ENCODE measurements around the gene ZNF598. TPM values are rescaled to one million over a fixed set of nuclear protein-coding genes. Genes with fewer than 3 reads are reported as not detected.

Gene ZNF598
- total and polyA plus RNA-seq, 2 of the 13 experiments (the other 11 are each of a cell fraction or from before 2014, with no cell fraction given) = 13.5 to 14.2 TPM

DNA sequence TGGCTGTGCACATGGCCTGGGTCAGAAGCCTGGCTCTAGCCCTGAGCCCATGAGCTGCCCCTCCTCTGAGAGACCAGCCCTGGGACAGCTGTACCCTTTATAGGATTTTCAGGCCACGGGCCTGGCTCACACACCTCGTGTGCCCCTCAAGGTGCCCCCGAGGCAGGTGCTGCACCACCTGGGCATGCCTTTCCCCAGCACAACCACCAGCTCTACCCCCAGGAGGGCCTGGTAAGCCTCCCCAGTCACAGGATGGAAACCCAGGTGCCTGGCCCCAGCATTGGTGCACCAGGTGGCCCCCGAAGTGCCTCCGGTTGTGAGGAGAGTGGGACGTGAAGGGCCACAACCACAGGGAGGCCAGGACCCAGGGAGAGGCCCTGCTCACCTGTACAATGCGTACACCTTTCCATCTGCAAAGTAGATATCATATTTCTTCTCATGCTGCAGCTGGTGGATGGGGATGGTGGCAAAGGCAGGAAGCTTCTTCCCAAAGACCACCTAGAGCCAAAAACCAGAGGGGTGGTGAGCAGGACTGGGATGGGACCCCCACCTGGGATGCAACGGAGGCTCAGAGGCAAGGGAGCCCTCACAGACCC, 6.3 kb downstream of the ZNF598 start (continued):
- TF ChIP-seq, protein P1, sequence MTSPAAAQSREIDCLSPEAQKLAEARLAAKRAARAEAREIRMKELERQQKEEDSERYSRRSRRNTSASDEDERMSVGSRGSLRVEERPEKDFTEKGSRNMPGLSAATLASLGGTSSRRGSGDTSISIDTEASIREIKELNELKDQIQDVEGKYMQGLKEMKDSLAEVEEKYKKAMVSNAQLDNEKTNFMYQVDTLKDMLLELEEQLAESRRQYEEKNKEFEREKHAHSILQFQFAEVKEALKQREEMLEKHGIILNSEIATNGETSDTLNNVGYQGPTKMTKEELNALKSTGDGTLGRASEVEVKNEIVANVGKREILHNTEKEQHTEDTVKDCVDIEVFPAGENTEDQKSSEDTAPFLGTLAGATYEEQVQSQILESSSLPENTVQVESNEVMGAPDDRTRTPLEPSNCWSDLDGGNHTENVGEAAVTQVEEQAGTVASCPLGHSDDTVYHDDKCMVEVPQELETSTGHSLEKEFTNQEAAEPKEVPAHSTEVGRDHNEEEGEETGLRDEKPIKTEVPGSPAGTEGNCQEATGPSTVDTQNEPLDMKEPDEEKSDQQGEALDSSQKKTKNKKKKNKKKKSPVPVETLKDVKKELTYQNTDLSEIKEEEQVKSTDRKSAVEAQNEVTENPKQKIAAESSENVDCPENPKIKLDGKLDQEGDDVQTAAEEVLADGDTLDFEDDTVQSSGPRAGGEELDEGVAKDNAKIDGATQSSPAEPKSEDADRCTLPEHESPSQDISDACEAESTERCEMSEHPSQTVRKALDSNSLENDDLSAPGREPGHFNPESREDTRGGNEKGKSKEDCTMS (CRISPR knock-in tag; conservative IDR thresholded peaks at IDR 0.05) = no peak
- no peak for TF ChIP-seq ARID2 (CRISPR knock-in tag; IDR thresholded peaks at IDR 0.05; ENCODE audit: borderline replicate concordance)
- TF ChIP-seq MLLT10 (CRISPR knock-in tag; IDR thresholded peaks at IDR 0.05) = no peak
- no peak for TF ChIP-seq ZNF367 (CRISPR knock-in tag; IDR thresholded peaks at IDR 0.05; ENCODE audit: borderline replicate concordance)
- TF ChIP-seq SKI (IDR thresholded peaks at IDR 0.05; ENCODE audit: partially characterized antibody) = no peak
- TF ChIP-seq MXD4 (CRISPR knock-in tag; IDR thresholded peaks at IDR 0.05) = no peak
- TF ChIP-seq MIER3 (CRISPR knock-in tag; IDR thresholded peaks at IDR 0.05; ENCODE audit: borderline replicate concordance) = no peak
- TF ChIP-seq KDM1A (CRISPR knock-in tag; IDR thresholded peaks at IDR 0.05) = no peak
- no peak for TF ChIP-seq ZEB1 (IDR thresholded peaks at IDR 0.05; ENCODE audit: insufficient replicate concordance, low read depth)
- TF ChIP-seq RBAK (CRISPR knock-in tag; IDR thresholded peaks at IDR 0.05) = no peak
- no peak for TF ChIP-seq MXD1 (CRISPR knock-in tag; IDR thresholded peaks at IDR 0.05)
- TF ChIP-seq PRDM4 (CRISPR knock-in tag; IDR thresholded peaks at IDR 0.05; ENCODE audit: borderline replicate concordance) = no peak
- no peak for TF ChIP-seq MXI1 (IDR thresholded peaks at IDR 0.05; ENCODE audit: borderline replicate concordance, low read depth, low read length)
- TF ChIP-seq, protein P2, sequence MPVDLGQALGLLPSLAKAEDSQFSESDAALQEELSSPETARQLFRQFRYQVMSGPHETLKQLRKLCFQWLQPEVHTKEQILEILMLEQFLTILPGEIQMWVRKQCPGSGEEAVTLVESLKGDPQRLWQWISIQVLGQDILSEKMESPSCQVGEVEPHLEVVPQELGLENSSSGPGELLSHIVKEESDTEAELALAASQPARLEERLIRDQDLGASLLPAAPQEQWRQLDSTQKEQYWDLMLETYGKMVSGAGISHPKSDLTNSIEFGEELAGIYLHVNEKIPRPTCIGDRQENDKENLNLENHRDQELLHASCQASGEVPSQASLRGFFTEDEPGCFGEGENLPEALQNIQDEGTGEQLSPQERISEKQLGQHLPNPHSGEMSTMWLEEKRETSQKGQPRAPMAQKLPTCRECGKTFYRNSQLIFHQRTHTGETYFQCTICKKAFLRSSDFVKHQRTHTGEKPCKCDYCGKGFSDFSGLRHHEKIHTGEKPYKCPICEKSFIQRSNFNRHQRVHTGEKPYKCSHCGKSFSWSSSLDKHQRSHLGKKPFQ (CRISPR knock-in tag; IDR thresholded peaks at IDR 0.05; ENCODE audit: insufficient replicate concordance) = no peak
- no peak for TF ChIP-seq JUND (CRISPR knock-in tag; IDR thresholded peaks at IDR 0.05)
- TF ChIP-seq, protein P3, sequence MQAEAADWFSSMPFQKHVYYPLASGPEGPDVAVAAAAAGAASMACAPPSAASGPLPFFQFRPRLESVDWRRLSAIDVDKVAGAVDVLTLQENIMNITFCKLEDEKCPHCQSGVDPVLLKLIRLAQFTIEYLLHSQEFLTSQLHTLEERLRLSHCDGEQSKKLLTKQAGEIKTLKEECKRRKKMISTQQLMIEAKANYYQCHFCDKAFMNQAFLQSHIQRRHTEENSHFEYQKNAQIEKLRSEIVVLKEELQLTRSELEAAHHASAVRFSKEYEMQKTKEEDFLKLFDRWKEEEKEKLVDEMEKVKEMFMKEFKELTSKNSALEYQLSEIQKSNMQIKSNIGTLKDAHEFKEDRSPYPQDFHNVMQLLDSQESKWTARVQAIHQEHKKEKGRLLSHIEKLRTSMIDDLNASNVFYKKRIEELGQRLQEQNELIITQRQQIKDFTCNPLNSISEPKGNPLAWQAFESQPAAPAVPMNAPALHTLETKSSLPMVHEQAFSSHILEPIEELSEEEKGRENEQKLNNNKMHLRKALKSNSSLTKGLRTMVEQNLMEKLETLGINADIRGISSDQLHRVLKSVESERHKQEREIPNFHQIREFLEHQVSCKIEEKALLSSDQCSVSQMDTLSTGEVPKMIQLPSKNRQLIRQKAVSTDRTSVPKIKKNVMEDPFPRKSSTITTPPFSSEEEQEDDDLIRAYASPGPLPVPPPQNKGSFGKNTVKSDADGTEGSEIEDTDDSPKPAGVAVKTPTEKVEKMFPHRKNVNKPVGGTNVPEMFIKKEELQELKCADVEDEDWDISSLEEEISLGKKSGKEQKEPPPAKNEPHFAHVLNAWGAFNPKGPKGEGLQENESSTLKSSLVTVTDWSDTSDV (CRISPR knock-in tag; IDR thresholded peaks at IDR 0.05) = 0 out of 2 replicates have a peak, but pooled peaks have one; percentile 61
- TF ChIP-seq ZSCAN22 (CRISPR knock-in tag; IDR thresholded peaks at IDR 0.05) = no peak
- no peak for TF ChIP-seq KDM5B (CRISPR knock-in tag; IDR thresholded peaks at IDR 0.05; ENCODE audit: borderline replicate concordance)
- no peak for TF ChIP-seq ZNF101 (CRISPR knock-in tag; IDR thresholded peaks at IDR 0.05; ENCODE audit: borderline replicate concordance, low read depth)
- TF ChIP-seq ZBTB21 (CRISPR knock-in tag; IDR thresholded peaks at IDR 0.05) = no peak
- TF ChIP-seq ZNF563 (CRISPR knock-in tag; IDR thresholded peaks at IDR 0.05) = no peak

Measured in HepG2 (cell line).